A549 (cell line): ENCODE measurements around the gene GLCE. TPM values are rescaled to one million over a fixed set of nuclear protein-coding genes. Genes with fewer than 3 reads are reported as not detected.

Experiments used
- ATAC-seq, 2 experiments: fragments of 200-7000 bp in 1 of 2; fragments of >200 bp in 1 of 2; cut with Nextera tagmentation in 1 of 2; cut with Tn5 transposase in 1 of 2; 3 replicates each; pipeline versions ENCODE4 v1.8.0 to v1.9.1; 2018 to 2020; ENCODE audit warnings: mild to moderate bottlenecking in 1 of 2, moderate library complexity in 1 of 2
- CTCF ChIA-PET: fragments of 300-600 bp; sonication (Branson Sonifier 250); formaldehyde crosslinking; extraction: SDS; loops from one replicate; lab custom pipeline; 2021; ENCODE audit warnings: antibody characterized with exemption, inconsistent platforms; lab: Yijun Ruan, JAX
- POLR2A ChIA-PET: fragments of 350-600 bp; formaldehyde crosslinking; extraction: SDS; loops from one replicate; lab custom pipeline; 2021; ENCODE audit warnings: antibody characterized with exemption, inconsistent platforms; lab: Yijun Ruan, JAX
- DNase-seq, 2 experiments: peaks; one replicate each; pipeline versions ENCODE4 v3.0.0 to v3.0.0-alpha.2; 2011 to 2016; ENCODE audit warnings: low read depth in 1 of 2, low spot score in 1 of 2
- FAIRE-seq: peaks from 2 replicates; lab custom pipeline; 2011; peaks lifted over from hg19 to GRCh38; lab: Jason Lieb, UNC
- H3K27ac ChIP-seq, 2 experiments: fragments of >200 bp; sonication (Bioruptor Twin); formaldehyde crosslinking; 3 replicates each; pipeline ENCODE4 v1.5.1; 2016 to 2017
- H3K4me1 ChIP-seq: fragments of >200 bp; sonication (Bioruptor Twin); formaldehyde crosslinking; 3 replicates; pipeline ENCODE4 v1.6.1; 2016
- H3K4me2 ChIP-seq: fragments of >200 bp; sonication (Bioruptor Twin); formaldehyde crosslinking; 3 replicates; pipeline ENCODE4 v1.6.1; 2016
- H3K4me3 ChIP-seq: fragments of >200 bp; sonication (Bioruptor Twin); formaldehyde crosslinking; 3 replicates; pipeline ENCODE4 v1.5.1; 2016
- H3K9me3 ChIP-seq: fragments of >200 bp; sonication (Bioruptor Twin); formaldehyde crosslinking; 3 replicates; pipeline ENCODE4 v1.6.1; 2016
- BCL3 ChIP-seq: fragments of >200 bp; sonication (Bioruptor Twin); formaldehyde crosslinking; IDR thresholded peaks from 3 replicates; pipeline ENCODE4 v1.6.1; 2016
- BHLHE40 ChIP-seq: IDR thresholded peaks from 2 replicates; pipeline ENCODE4 v1.6.1; 2012; ENCODE audit warnings: low read depth, low read length, inconsistent platforms
- CEBPB ChIP-seq, 2 experiments: fragments of >200 bp in 1 of 2; sonication (Bioruptor Twin) in 1 of 2; formaldehyde crosslinking in 1 of 2; IDR thresholded peaks; 2 replicates each; pipeline ENCODE4 v1.6.1; 2012 to 2016
- EHF ChIP-seq: fragments of 250-450 bp; sonication (Bioruptor Pico); IDR thresholded peaks from 2 replicates; pipeline ENCODE4 v1.5.0; 2020; ENCODE audit warnings: mild to moderate bottlenecking
- EHMT2 ChIP-seq: fragments of 200-600 bp; sonication (generic); IDR thresholded peaks from 2 replicates; pipeline ENCODE4 v1.6.1; 2016; ENCODE audit warnings: antibody characterized with exemption, low read depth, mild to moderate bottlenecking, moderate library complexity
- FOXS1 ChIP-seq: fragments of 250-450 bp; sonication (Bioruptor Pico); IDR thresholded peaks from 2 replicates; pipeline ENCODE4 v1.5.0; 2020; ENCODE audit warnings: mild to moderate bottlenecking, moderate library complexity
- GATA3 ChIP-seq: IDR thresholded peaks from 2 replicates; pipeline ENCODE4 v1.6.1; 2012; ENCODE audit warnings: borderline replicate concordance
- HEYL ChIP-seq: fragments of 250-450 bp; sonication (Bioruptor Pico); IDR thresholded peaks from 2 replicates; pipeline ENCODE4 v1.8.0; 2021; ENCODE audit warnings: mild to moderate bottlenecking, moderate library complexity
- HMGXB4 ChIP-seq: fragments of 250-450 bp; sonication (Bioruptor Pico); IDR thresholded peaks from 2 replicates; pipeline ENCODE4 v1.5.0; 2021; ENCODE audit warnings: mild to moderate bottlenecking, moderate library complexity, borderline replicate concordance
- HOXB13 ChIP-seq: fragments of 250-450 bp; sonication (Bioruptor Pico); IDR thresholded peaks from 2 replicates; pipeline ENCODE4 v1.5.0; 2020; ENCODE audit warnings: low read depth, mild to moderate bottlenecking, moderate library complexity
- JUN ChIP-seq, 2 experiments: fragments of >200 bp; sonication (Bioruptor Twin); formaldehyde crosslinking; IDR thresholded peaks; 2 replicates in 1 of 2; 3 replicates in 1 of 2; pipeline ENCODE4 v1.6.1; 2016 to 2017
- MAZ ChIP-seq: fragments of 150-350 bp; IDR thresholded peaks from 2 replicates; pipeline ENCODE4 v1.6.1; 2014; ENCODE audit warnings: antibody characterized with exemption, low read depth, low read length, borderline replicate concordance
- NR3C1 ChIP-seq: fragments of >200 bp; sonication (Bioruptor Twin); formaldehyde crosslinking; IDR thresholded peaks from 3 replicates; pipeline ENCODE4 v1.6.1; 2017
- POLR2A ChIP-seq: IDR thresholded peaks from 2 replicates; pipeline ENCODE4 v1.6.1; 2012; ENCODE audit warnings: mild to moderate bottlenecking, low read length
- POLR2AphosphoS2 ChIP-seq: conservative IDR thresholded peaks from 2 replicates; pipeline ENCODE4 v1.6.1; 2012; ENCODE audit warnings: low read length, improper control_type of control experiment, inconsistent platforms
- RNF2 ChIP-seq: fragments of 200-600 bp; sonication (generic); IDR thresholded peaks from 2 replicates; pipeline ENCODE4 v1.6.1; 2016; ENCODE audit warnings: low read depth, mild to moderate bottlenecking, antibody characterized with exemption, moderate library complexity, borderline replicate concordance
- SMC3 ChIP-seq: fragments of >200 bp; sonication (Bioruptor Twin); formaldehyde crosslinking; IDR thresholded peaks from 3 replicates; pipeline ENCODE4 v1.6.1; 2018; ENCODE audit warnings: inconsistent platforms
- SREBF2 ChIP-seq: fragments of 450-650 bp; IDR thresholded peaks from 2 replicates; pipeline ENCODE4 v1.6.1; 2014; ENCODE audit warnings: mild to moderate bottlenecking, moderate library complexity
- TFCP2L1 ChIP-seq: fragments of 250-450 bp; sonication (Bioruptor Pico); IDR thresholded peaks from 2 replicates; pipeline ENCODE4 v1.5.0; 2021; ENCODE audit warnings: mild to moderate bottlenecking
- ZC3H11A ChIP-seq: fragments of 450-650 bp; IDR thresholded peaks from 2 replicates; pipeline ENCODE4 v1.6.1; 2014; ENCODE audit warnings: antibody characterized with exemption, mild to moderate bottlenecking
- ZFP36 ChIP-seq: fragments of 450-650 bp; IDR thresholded peaks from 2 replicates; pipeline ENCODE4 v1.6.1; 2014; ENCODE audit warnings: borderline replicate concordance; ENCODE audit not compliant: partially characterized antibody
- WGBS: methylation state at CpG from one replicate; pipeline ENCODE4 v1.1.6; 2017; ENCODE audit errors: missing lambda C conversion rate; 5-methylcytosine and 5-hydroxymethylcytosine counted together
- polyA plus RNA-seq, 4 experiments: library from polyadenylated mRNA; depleted of rRNA in 3 of 4; stranded (reverse); fragments of >200 nt; fragmentation: RNase III in 1 of 4; extraction: RNeasy Plus Mini Kit Qiagen cat#74134 plus additional on column Dnase treatment in 1 of 4; gene quantifications; 2 replicates in 3 of 4; 3 replicates in 1 of 4; pipeline ENCODE4 v1.2.3, GENCODE V29; 2011 to 2017
- TF ChIP-seq, protein P1 (sequence below): fragments of 450-650 bp; IDR thresholded peaks from 2 replicates; pipeline ENCODE4 v1.6.1; 2014; ENCODE audit warnings: antibody characterized with exemption

GLCE gene
- polyA plus RNA-seq, 2 of the 4 experiments (the other 2 are of a cell fraction): 19.6 to 41.8 TPM

DNA sequence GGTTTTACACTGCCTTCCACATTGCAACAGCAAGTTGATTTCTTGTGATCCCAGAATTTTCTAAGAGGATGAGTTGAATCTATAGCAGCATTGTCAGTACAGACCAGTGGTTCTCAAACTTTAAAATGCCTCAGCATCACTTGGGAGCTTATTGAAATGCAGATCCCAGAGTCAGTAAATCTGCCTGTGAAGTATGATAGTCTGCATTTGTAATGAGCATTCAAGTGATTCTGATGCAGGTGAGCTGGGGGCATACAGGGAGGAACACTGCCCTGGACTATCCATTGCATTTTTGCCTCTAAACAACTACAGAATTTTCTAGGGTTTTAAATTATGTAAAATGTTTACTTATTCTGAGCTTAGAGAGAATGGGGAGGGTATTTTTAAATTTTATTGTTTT lies 110.8 kb downstream of the GLCE start:
- DNase-seq: no peak
- CTCF ChIA-PET: interaction anchor here (1.0 to 7.9 kb wide), 3 partner anchors 14 to 213 kb away, joined by 3 to 86 read pairs (median 19); no protein-coding TSS in a partner anchor
- no peak for ATAC-seq
- Histone ChIP-seq H3K27ac (no peak overlapping the region), H3K4me3 (no peak overlapping the region), H3K9me3 (no peaks in the 10 kb centered on the region), H3K4me2 (no peak overlapping the region), H3K4me1 (peaks cover 2% of the 10 kb centered on the region; the same call in 1 of the 3 replicates)
- TF ChIP-seq BHLHE40: no peak
- no peak for TF ChIP-seq FOXS1 (CRISPR knock-in tag)
- POLR2A ChIA-PET: interaction anchor here (0.6 kb wide), 1 partner anchor 28 kb away, joined by 3 read pairs; no protein-coding TSS in a partner anchor
- FAIRE-seq: no peak

DNA sequence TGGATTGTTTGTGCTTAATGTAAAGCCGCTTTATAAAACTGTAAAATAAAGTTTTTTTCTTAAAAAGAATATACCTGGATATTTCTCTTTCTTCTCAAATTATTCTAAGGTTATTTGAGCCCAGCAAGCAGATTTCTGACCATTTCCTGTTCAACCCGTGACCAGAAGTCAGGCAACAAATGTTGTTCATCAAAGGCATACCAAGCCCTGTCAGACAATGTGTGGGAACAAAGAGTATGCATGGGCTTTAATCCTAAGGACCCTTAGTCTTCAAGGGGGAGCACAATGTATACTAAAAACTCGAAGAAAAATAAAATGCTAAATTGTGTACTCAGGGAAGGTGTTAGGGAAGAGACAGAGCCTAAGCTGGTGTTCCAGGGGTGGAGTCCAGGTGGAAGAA lies 111.7 kb downstream of the GLCE start:
- H3K4me2 ChIP-seq: no peak overlapping the region
- ATAC-seq: no peak
- POLR2A ChIA-PET: no interaction called here
- CTCF ChIA-PET: interaction anchor here (4.6 to 7.9 kb wide), 2 partner anchors 122 to 214 kb away, joined by 19 to 86 read pairs; no protein-coding TSS in a partner anchor
- no peak for FAIRE-seq
- no peak for DNase-seq
- no peak overlapping the region for H3K27ac ChIP-seq
- TF ChIP-seq SMC3: no peak
- no peak for TF ChIP-seq HEYL (CRISPR knock-in tag)
- no peak for TF ChIP-seq EHMT2
- TF ChIP-seq MAZ: no peak
- no peak for TF ChIP-seq RNF2
- no peak for TF ChIP-seq TFCP2L1 (CRISPR knock-in tag)
- TF ChIP-seq EHF (CRISPR knock-in tag): no peak
- TF ChIP-seq, protein P1, sequence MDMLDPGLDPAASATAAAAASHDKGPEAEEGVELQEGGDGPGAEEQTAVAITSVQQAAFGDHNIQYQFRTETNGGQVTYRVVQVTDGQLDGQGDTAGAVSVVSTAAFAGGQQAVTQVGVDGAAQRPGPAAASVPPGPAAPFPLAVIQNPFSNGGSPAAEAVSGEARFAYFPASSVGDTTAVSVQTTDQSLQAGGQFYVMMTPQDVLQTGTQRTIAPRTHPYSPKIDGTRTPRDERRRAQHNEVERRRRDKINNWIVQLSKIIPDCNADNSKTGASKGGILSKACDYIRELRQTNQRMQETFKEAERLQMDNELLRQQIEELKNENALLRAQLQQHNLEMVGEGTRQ: no peak
- TF ChIP-seq POLR2A: no peak
- TF ChIP-seq ZFP36: no peak
- no peak for TF ChIP-seq BCL3
- TF ChIP-seq SREBF2: no peak
- no peak for TF ChIP-seq ZC3H11A
- TF ChIP-seq HOXB13 (CRISPR knock-in tag): no peak
- no peak for TF ChIP-seq GATA3
- no peak overlapping the region for H3K4me3 ChIP-seq
- H3K4me1 ChIP-seq: peaks cover 3% of the 10 kb centered on the region; the same call in 1 of the 3 replicates
- 73% methylated on average over 3 of the region's 3 CpGs for WGBS
- H3K9me3 ChIP-seq: no peaks in the 10 kb centered on the region

DNA sequence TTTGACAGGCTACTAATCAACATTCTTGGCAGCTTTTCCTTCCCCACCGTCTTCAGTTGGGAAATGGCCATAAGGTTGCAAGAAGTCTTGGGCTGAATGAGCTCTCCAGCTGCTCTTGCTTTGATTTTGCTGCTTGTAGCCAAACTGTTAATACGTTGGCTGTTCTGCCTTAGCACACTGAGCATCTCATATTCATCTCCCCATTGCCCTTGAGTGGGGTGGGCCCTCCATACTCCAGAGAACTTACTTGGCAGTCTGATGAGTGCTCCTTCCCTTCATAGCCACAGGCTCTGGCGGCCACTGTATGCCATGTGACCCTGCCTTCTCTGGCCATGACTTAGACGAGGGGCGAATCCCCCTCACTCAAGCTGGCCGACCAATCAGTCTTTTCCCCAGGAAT lies 112.5 kb downstream of the GLCE start:
- ATAC-seq: no peak
- Histone ChIP-seq H3K4me3 (no peak overlapping the region), H3K27ac (no peak overlapping the region), H3K4me2 (no peak overlapping the region), H3K4me1 (peaks cover 3% of the 10 kb centered on the region; the same call in 1 of the 3 replicates), H3K9me3 (no peaks in the 10 kb centered on the region)
- POLR2A ChIA-PET: no interaction called here
- no peak for DNase-seq
- CTCF ChIA-PET: interaction anchor here (4.6 kb wide), 1 partner anchor 121 kb away, joined by 19 read pairs; no protein-coding TSS in a partner anchor
- 85% methylated on average over 6 of the region's 6 CpGs for WGBS
- FAIRE-seq: no peak
- TF ChIP-seq JUN (IDR thresholded peaks at IDR 0.05) (no peak), POLR2AphosphoS2 (no peak), NR3C1 (no peak), CEBPB (IDR thresholded peaks at IDR 0.05) (no peak), HMGXB4 (CRISPR knock-in tag) (no peak)
- TF ChIP-seq, protein P1: no peak
